Sigmoid colon (tissue), 3 donors: ENCODE measurements around the gene PDGFRB.

Source experiments
- POLR2A ChIP-seq, 2 donors: fragments of 450-650 bp; IDR thresholded peaks; one replicate each; pipeline ENCODE4 v1.6.1; 2016; ENCODE audit warnings: antibody characterized with exemption in 2 of 2, mild to moderate bottlenecking in 2 of 2, moderate library complexity in 2 of 2
- TF ChIP-seq, protein P1 (sequence below), 4 experiments: fragments of 450-650 bp in 3 of 4; fragments of 200-600 bp in 1 of 4; IDR thresholded peaks; one replicate each; pipeline ENCODE4 v1.5.1; 2016 to 2019; ENCODE audit warnings: antibody characterized with exemption in 4 of 4, mild to moderate bottlenecking in 3 of 4, moderate library complexity in 2 of 4

DNA sequence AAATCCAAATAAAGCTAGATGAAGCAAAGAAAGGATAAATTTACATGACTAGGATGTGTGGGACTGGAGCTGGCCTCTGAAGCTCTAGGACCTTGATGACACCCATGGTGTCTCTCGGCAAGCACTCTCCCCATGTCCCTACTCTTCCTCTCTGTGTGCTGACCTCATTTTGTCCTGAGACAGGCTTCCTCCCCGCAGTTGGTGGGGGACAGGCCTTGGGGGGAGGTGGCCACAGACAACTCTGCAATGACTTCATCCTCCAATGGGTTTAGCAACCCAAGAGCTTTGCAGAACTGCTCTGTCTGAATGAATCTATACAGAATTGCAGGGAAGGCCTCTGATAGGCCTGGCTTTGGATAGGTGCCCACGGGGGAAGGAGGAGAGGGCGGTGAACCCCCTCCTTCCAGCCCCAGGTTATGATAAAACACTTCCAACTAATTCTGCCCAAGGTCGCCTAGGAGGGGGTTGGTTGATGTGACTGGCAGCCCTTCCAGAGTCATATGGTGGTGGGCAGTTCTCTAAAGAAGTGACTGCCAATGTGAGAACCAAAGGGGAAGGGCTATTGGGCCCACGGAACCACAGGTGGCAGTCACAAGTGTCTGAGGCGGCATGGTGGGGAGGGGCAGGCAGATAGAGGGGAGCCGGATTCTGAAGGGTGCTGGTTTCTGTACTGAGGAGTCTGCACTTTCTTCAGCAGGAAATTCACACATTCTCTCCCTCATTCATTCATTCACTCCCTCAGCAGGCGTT is 40.3 kb upstream of the PDGFRB start:
- TF ChIP-seq, protein P1, sequence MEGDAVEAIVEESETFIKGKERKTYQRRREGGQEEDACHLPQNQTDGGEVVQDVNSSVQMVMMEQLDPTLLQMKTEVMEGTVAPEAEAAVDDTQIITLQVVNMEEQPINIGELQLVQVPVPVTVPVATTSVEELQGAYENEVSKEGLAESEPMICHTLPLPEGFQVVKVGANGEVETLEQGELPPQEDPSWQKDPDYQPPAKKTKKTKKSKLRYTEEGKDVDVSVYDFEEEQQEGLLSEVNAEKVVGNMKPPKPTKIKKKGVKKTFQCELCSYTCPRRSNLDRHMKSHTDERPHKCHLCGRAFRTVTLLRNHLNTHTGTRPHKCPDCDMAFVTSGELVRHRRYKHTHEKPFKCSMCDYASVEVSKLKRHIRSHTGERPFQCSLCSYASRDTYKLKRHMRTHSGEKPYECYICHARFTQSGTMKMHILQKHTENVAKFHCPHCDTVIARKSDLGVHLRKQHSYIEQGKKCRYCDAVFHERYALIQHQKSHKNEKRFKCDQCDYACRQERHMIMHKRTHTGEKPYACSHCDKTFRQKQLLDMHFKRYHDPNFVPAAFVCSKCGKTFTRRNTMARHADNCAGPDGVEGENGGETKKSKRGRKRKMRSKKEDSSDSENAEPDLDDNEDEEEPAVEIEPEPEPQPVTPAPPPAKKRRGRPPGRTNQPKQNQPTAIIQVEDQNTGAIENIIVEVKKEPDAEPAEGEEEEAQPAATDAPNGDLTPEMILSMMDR (IDR thresholded peaks at IDR 0.05): no peak
- TF ChIP-seq POLR2A (IDR thresholded peaks at IDR 0.05): no peak
